GM19455 (cell line): ENCODE measurements around the gene DCXR.

ENCODE experiments used
- ATAC-seq: cut with Tn5 transposase; IDR thresholded peaks from one replicate; pipeline ENCODE4 v1.9.1; 2021; ENCODE audit not compliant: unreplicated experiment

The DCXR gene

DNA sequence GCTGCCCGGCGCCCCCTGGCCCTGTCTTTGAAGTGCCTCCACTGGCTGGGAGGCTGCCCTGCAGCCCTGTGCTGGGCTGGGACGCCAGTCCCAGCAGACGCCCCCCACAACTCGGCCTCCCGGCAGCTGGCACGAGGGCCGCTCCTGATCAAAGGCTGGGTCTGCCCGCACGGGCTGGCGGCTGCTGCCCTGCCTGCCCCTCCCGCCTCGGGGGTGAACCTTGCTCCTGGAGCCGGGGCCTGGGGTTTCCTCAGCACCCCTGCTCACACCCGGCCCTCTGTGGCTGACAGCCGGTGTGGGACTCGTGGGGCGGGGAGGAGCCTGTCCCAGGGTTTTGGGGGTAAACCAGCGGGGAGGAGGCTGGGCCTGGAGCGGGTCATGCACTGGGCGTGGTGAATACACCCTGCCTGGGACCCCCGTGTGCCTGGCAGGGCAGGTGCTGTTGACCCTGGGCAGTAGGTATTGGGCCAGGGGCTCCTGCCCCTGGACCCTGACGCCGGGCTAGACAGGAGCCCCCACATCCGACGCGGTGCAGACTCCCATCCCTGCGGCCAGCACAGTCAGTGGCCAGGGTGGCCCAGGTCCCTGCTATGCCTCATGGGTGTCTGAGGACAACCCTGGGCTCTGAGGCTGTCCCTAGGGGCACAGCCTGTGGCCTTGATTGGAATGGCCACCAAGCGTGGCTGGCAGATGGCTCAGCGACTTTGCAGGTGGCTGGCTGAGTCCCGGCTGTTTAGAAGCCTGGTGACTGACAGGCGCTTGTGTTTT lies 36.5 kb downstream of the DCXR start:
- no peak for ATAC-seq

DNA sequence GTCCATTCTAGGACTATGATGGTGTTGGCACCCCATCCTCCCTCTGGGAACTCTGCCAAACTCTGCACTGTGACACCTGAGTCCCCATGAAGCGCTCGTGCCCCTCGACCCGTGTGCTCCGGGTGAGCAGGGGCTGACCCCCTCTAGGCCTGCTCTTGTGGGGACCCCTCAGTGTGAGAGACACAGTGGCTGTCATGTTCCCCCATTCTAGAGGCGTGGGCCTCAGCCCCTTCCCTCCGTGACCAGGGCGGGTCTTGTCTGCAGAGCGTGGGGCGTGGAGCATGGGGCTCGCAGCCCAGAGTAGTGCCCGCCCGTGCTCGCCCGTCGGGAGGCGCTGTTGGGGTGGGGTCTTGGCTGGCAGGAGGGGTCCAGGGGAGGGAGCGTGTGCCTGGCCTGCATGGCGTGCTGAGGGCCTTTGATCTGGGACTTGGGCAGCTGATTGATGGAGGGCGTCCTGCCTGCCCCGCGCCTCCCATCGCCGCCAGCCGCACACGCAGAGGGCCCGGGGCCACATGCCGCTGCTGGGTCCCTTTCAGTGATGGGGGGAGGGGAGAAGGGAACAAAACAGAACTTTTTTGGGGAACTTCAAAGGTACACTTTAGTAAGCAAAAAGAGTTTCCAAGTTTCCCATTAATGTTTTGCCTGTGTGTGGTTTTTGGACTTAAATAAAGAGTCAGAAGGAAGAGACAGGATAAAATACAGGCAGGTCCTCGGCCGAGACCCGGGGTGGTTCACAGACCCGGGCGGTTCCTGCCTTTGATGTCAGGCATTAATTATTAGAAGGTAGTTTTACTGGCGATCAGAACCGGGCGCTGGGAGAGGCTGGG lies 37.3 kb downstream of the DCXR start:
- no peak for ATAC-seq

GRCh38 chr17:81999587-81999975 lies 37.9 kb downstream of the DCXR start:
- ATAC-seq: no peak

GRCh38 chr17:81998691-81999438 lies 38.6 kb downstream of the DCXR start:
- no peak for ATAC-seq

DNA sequence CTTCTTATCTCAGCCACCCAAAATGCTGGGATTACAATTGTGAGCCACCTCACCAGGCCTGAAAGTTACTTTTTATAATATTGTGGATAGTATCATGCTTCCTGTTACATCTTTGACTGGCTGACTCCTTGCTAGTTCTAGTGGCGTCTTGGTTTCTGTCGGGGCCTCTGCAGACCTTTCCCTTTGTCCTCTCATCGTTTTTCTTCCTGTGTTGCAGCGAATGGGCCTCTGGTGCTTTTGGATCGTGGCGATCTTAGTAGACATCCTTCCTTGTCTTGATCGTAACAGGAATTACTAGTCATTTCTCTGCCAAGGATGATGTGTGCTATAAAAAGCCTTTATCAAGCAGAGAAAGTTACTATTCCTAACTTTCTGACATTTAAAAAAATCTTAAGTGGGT lies 39.3 kb downstream of the DCXR start:
- no peak for ATAC-seq

- ATAC-seq: no peak
Measured at GRCh38 chr17:81996757-81997441, 40.6 kb downstream of the DCXR start.

GRCh38 chr17:81996232-81996756 lies 41.2 kb downstream of the DCXR start:
- no peak for ATAC-seq

DNA sequence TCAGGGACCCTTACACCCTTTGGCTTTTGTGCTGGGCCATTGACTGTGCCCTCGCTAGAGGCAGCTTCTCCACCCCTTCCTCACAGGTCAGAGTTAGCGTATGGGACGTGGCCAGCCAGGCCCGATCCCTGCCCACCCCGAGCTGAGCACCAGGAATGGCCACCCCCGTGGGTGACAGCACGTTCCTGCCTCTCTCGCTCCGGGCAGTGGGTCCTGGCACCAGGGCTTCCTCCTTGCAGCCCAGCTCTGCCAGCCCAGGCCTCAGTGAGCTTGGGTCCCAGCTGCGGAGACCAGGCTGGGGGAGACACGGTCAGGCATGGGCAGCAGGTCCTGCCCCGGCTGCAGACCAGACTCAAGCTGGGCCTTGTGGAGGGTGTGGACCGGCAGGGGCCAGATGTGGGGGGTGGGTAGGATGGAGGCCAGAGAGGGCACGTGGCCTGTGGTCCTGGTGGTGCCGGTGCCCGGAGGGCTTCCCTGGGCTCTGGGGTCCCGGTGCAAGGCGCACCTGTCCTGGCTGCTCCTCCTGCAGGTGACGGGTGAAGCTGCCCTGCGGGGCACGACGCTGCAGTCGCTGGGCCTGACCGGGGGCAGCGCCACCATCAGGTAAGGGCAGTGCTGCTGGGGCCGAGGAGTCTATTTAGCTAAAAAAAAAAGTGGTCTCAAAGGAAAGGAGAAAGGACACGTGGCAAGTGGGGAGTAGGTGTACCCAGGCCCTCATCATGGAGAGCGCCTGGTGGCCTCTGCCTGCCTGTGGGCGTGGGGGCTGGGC lies 41.9 kb downstream of the DCXR start:
- ATAC-seq: no peak

GRCh38 chr17:81994593-81995462 lies 42.7 kb downstream of the DCXR start:
- ATAC-seq: no peak

- no peak for ATAC-seq
Measured at GRCh38 chr17:81993729-81994592, 43.5 kb downstream of the DCXR start.

DNA sequence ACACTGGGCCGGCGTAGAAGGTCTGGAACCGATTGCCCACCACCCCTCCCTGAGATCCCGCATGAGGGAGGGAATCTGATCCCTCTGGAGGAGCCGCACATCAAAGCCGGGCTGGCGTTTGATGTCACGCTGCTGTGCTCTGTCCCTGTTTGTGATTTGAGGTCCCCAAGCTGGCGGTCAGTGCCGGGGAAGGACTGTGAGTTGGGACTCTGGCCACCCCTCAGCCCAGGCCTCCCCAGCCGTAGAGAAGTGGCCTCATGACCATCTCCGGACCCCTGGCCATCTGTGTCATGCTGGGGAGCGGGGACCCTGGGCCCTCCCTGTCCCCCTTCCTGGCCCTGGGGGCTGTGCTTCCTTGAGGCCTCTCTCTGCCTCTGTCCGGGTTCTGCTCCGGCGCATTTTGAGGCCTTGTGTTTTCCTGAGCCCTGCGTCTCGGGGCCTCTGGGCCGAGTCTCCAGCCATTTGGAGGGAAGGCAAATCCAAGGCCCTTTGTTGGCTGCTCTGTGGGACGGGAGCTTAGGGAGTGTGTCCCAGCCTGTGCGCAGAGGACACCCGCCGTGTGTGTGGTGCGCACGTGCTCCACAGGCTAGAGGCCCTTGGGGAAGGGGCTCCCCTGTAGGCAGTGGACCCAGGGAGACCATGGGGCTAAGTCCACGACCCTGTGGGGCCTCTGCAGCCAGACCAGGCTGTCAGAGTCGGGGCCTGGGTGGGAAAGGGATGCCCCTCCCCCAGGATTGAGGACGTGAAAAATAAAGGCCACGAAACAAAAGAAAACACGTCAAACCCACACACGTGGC lies 45.0 kb downstream of the DCXR start:
- ATAC-seq: no peak

DNA sequence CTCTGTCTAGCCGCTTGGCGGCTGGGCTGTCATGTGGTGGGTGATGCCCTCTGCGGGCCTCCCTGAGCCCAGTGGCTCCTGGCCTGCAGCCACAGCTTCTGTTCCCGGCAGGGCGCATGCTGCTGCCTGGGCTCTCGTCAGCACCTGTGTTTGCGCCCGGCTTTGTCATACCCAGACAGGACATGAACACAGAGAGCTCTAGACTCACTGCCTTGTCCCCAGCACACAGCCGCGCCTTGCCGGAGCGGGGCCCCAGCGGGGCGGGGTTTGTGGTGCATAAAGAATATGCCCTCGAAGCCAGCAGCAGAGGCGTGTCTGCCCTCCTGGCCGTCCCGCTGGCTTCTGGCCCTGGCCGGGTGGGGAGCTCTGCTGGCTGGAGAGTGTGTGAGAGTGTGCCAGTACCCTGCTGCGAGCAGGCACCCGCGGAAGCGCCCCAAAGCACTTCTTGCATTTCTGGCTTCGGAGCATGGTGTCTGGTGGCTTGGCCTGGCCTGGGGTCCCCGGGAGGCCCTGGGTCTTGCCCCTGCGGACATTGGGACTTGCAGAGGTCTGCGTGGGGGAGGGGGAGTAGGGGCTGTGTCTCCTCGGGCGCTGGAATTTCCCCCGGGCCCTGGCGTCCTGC lies 45.7 kb downstream of the DCXR start:
- ATAC-seq: no peak

GRCh38 chr17:81990836-81991683 lies 46.4 kb downstream of the DCXR start:
- no peak for ATAC-seq

- no peak for ATAC-seq
Measured at GRCh38 chr17:81987161-81987770, 50.2 kb downstream of the DCXR start.

DNA sequence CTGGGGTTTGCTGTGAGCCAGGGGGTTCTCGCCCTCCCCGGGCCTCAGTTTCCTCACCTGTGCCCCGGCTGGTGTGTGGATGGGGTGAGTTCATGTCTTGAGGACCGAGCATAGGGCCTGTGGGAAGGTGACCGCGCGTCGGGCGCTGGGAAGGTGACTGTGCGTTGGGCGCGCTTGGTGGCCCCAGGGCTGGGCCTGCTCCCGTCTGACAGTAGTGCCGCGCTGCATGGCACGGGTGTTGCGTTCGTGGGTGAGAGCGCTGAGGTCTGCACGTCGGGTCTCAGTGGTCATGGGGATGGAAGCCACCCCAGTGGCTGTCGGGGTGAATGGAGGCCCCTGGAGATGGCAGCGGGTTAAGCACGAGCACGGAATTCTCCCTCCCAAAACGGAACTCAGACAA lies 50.9 kb downstream of the DCXR start:
- no peak for ATAC-seq
